Activated CD4-positive, alpha-beta T cell treated with anti-CD3 and anti-CD28 coated beads, Interleukin-2, amount 10 ng/mL, durations not matched to agents 24 days and 14 days (primary cell): ENCODE measurements around the gene LRRC10. TPM values are rescaled to one million over a fixed set of nuclear protein-coding genes. Genes with fewer than 3 reads are reported as not detected.

Experiments
- DNase-seq: peaks from one replicate; pipeline ENCODE4 v3.0.0; 2022
- H3K27ac Mint-ChIP-seq: one replicate; pipeline ENCODE4 v1.8.0; 2022; ENCODE audit warnings: mild to moderate bottlenecking, mixed read lengths
- H3K27me3 Mint-ChIP-seq: one replicate; pipeline ENCODE4 v1.8.0; 2022; ENCODE audit warnings: mixed read lengths
- H3K36me3 Mint-ChIP-seq: one replicate; pipeline ENCODE4 v1.8.0; 2022; ENCODE audit warnings: low read depth, mild to moderate bottlenecking, mixed read lengths
- H3K4me1 Mint-ChIP-seq: one replicate; pipeline ENCODE4 v1.8.0; 2021; ENCODE audit warnings: mixed read lengths
- H3K4me3 Mint-ChIP-seq: one replicate; pipeline ENCODE4 v1.8.0; 2022; ENCODE audit warnings: mild to moderate bottlenecking, moderate library complexity, mixed read lengths
- H3K9me3 Mint-ChIP-seq: one replicate; pipeline ENCODE4 v1.8.0; 2021; ENCODE audit warnings: mixed read lengths
- intact Hi-C: fragments of 100-400 bp; cut with micrococcal nuclease; formaldehyde crosslinking; loops from one replicate; pipeline ENCODE4 v1.15.1; 2023
- total RNA-seq: library from RNA; stranded (reverse); gene quantifications from 2 replicates; pipeline ENCODE4 v1.2.3, GENCODE V29; 2022

The LRRC10 gene
- not detected in 2 replicates for total RNA-seq

GRCh38 chr12:69610729-69611128 lies at the start of gene LRRC10:
LRRC10 (minus strand) TSS chr12:69610907; CDS start chr12:69610838, 69 bp downstream.
- intact Hi-C loops: no loop called here
- no peak for DNase-seq
- Mint-ChIP-seq H3K9me3 (no peaks in the 10 kb centered on the region), H3K27ac (no peak within 1 kb of the TSS), H3K36me3 (no peaks in the 10 kb centered on the region), H3K4me3 (no peak within 1 kb of the TSS), H3K4me1 (no peaks in the 10 kb centered on the region), H3K27me3 (peaks cover 11% of the 10 kb centered on the region)

GRCh38 chr12:69660164-69660863 lies 49.6 kb upstream of the LRRC10 start:
- Mint-ChIP-seq H3K9me3 (no peaks in the 10 kb centered on the region), H3K27ac (no peak overlapping the region), H3K27me3 (peaks cover 24% of the 10 kb centered on the region), H3K4me1 (no peaks in the 10 kb centered on the region), H3K4me3 (no peak overlapping the region), H3K36me3 (no peaks in the 10 kb centered on the region)
- intact Hi-C loops: no loop called here
- DNase-seq: no peak

- no peaks in the 10 kb centered on the region for H3K9me3 Mint-ChIP-seq
- H3K36me3 Mint-ChIP-seq: no peaks in the 10 kb centered on the region
- H3K27ac Mint-ChIP-seq: no peak overlapping the region
- H3K27me3 Mint-ChIP-seq: peaks cover 20% of the 10 kb centered on the region
- H3K4me1 Mint-ChIP-seq: no peaks in the 10 kb centered on the region
- intact Hi-C loops: no loop called here
- no peak for DNase-seq
- H3K4me3 Mint-ChIP-seq: no peak overlapping the region
These were observed 47.5 kb upstream of the LRRC10 start for GRCh38 chr12:69658203-69658602.

- H3K4me1 Mint-ChIP-seq: no peaks in the 10 kb centered on the region
- H3K36me3 Mint-ChIP-seq: no peaks in the 10 kb centered on the region
- no peak overlapping the region for H3K4me3 Mint-ChIP-seq
- intact Hi-C loops: no loop called here
- DNase-seq: no peak
- H3K27ac Mint-ChIP-seq: no peak overlapping the region
- peaks cover 18% of the 10 kb centered on the region for H3K27me3 Mint-ChIP-seq
- H3K9me3 Mint-ChIP-seq: no peaks in the 10 kb centered on the region
These were observed 46.9 kb upstream of the LRRC10 start for GRCh38 chr12:69657376-69658137.

- H3K9me3 Mint-ChIP-seq: no peaks in the 10 kb centered on the region
- H3K4me1 Mint-ChIP-seq: no peaks in the 10 kb centered on the region
- peaks cover 16% of the 10 kb centered on the region for H3K27me3 Mint-ChIP-seq
- H3K4me3 Mint-ChIP-seq: no peak overlapping the region
- no peak overlapping the region for H3K27ac Mint-ChIP-seq
- no peaks in the 10 kb centered on the region for H3K36me3 Mint-ChIP-seq
- intact Hi-C loops: no loop called here
- no peak for DNase-seq
These were observed 45.1 kb upstream of the LRRC10 start for GRCh38 chr12:69655616-69656340.

- Mint-ChIP-seq H3K27ac (no peak overlapping the region), H3K27me3 (peaks cover 13% of the 10 kb centered on the region), H3K4me3 (no peak overlapping the region), H3K4me1 (no peaks in the 10 kb centered on the region), H3K36me3 (no peaks in the 10 kb centered on the region), H3K9me3 (no peaks in the 10 kb centered on the region)
- DNase-seq: no peak
- intact Hi-C loops: no loop called here
These were observed 43.0 kb upstream of the LRRC10 start for GRCh38 chr12:69653703-69654102.

- no peaks in the 10 kb centered on the region for H3K36me3 Mint-ChIP-seq
- no peak overlapping the region for H3K4me3 Mint-ChIP-seq
- DNase-seq: no peak
- peaks cover 19% of the 10 kb centered on the region for H3K27me3 Mint-ChIP-seq
- no peaks in the 10 kb centered on the region for H3K9me3 Mint-ChIP-seq
- no peak overlapping the region for H3K27ac Mint-ChIP-seq
- H3K4me1 Mint-ChIP-seq: no peaks in the 10 kb centered on the region
- intact Hi-C loops: no loop called here
These were observed 41.2 kb upstream of the LRRC10 start for GRCh38 chr12:69651922-69652321.

GRCh38 chr12:69649529-69649928 lies 38.8 kb upstream of the LRRC10 start:
- Mint-ChIP-seq H3K4me1 (no peaks in the 10 kb centered on the region), H3K4me3 (no peak overlapping the region), H3K27me3 (peaks cover 21% of the 10 kb centered on the region), H3K27ac (no peak overlapping the region), H3K36me3 (no peaks in the 10 kb centered on the region), H3K9me3 (no peaks in the 10 kb centered on the region)
- intact Hi-C loops: no loop called here
- no peak for DNase-seq

- H3K27me3 Mint-ChIP-seq: peaks cover 24% of the 10 kb centered on the region
- intact Hi-C loops: no loop called here
- no peaks in the 10 kb centered on the region for H3K4me1 Mint-ChIP-seq
- H3K9me3 Mint-ChIP-seq: no peaks in the 10 kb centered on the region
- H3K27ac Mint-ChIP-seq: no peak overlapping the region
- DNase-seq: no peak
- H3K4me3 Mint-ChIP-seq: no peak overlapping the region
- no peaks in the 10 kb centered on the region for H3K36me3 Mint-ChIP-seq
These were observed 37.8 kb upstream of the LRRC10 start for GRCh38 chr12:69648476-69648875.

GRCh38 chr12:69647178-69647577 lies 36.5 kb upstream of the LRRC10 start:
- DNase-seq: no peak
- H3K9me3 Mint-ChIP-seq: no peaks in the 10 kb centered on the region
- H3K27ac Mint-ChIP-seq: no peak overlapping the region
- H3K4me1 Mint-ChIP-seq: no peaks in the 10 kb centered on the region
- no peak overlapping the region for H3K4me3 Mint-ChIP-seq
- peaks cover 24% of the 10 kb centered on the region for H3K27me3 Mint-ChIP-seq
- H3K36me3 Mint-ChIP-seq: no peaks in the 10 kb centered on the region
- intact Hi-C loops: no loop called here

GRCh38 chr12:69645031-69645430 lies 34.3 kb upstream of the LRRC10 start:
- H3K36me3 Mint-ChIP-seq: no peaks in the 10 kb centered on the region
- no peaks in the 10 kb centered on the region for H3K9me3 Mint-ChIP-seq
- peaks cover 18% of the 10 kb centered on the region for H3K27me3 Mint-ChIP-seq
- no peak overlapping the region for H3K27ac Mint-ChIP-seq
- no peaks in the 10 kb centered on the region for H3K4me1 Mint-ChIP-seq
- no peak overlapping the region for H3K4me3 Mint-ChIP-seq
- no peak for DNase-seq
- intact Hi-C loops: no loop called here

GRCh38 chr12:69644511-69644910 lies 33.8 kb upstream of the LRRC10 start:
- DNase-seq: no peak
- Mint-ChIP-seq H3K4me1 (peaks cover 1% of the 10 kb centered on the region), H3K27ac (no peak overlapping the region), H3K27me3 (peaks cover 15% of the 10 kb centered on the region), H3K4me3 (no peak overlapping the region), H3K36me3 (no peaks in the 10 kb centered on the region), H3K9me3 (no peaks in the 10 kb centered on the region)
- intact Hi-C loops: no loop called here

- no peaks in the 10 kb centered on the region for H3K9me3 Mint-ChIP-seq
- peaks cover 2% of the 10 kb centered on the region for H3K4me1 Mint-ChIP-seq
- H3K27ac Mint-ChIP-seq: no peak overlapping the region
- no peaks in the 10 kb centered on the region for H3K36me3 Mint-ChIP-seq
- no peak for DNase-seq
- intact Hi-C loops: no loop called here
- H3K27me3 Mint-ChIP-seq: peaks cover 9% of the 10 kb centered on the region
- H3K4me3 Mint-ChIP-seq: no peak overlapping the region
These were observed 31.8 kb upstream of the LRRC10 start for GRCh38 chr12:69642531-69642930.

GRCh38 chr12:69641546-69641945 lies 30.8 kb upstream of the LRRC10 start:
- no peak overlapping the region for H3K4me3 Mint-ChIP-seq
- H3K27me3 Mint-ChIP-seq: peaks cover 5% of the 10 kb centered on the region

More at GRCh38 chr12:69641546-69641945, 30.8 kb upstream of the LRRC10 start:
- intact Hi-C loops: no loop called here
- H3K27ac Mint-ChIP-seq: no peak overlapping the region
- no peak for DNase-seq
- H3K9me3 Mint-ChIP-seq: no peaks in the 10 kb centered on the region
- peaks cover 2% of the 10 kb centered on the region for H3K4me1 Mint-ChIP-seq
- no peaks in the 10 kb centered on the region for H3K36me3 Mint-ChIP-seq
